IMR-90 (cell line): ENCODE data around the gene CC2D2A. TPM values are rescaled to one million over a fixed set of nuclear protein-coding genes. Genes with fewer than 3 reads are reported as not detected.
A peak's percentile ranks its signal among the peaks of the same experiment; 100 is the strongest.

Source experiments
- ATAC-seq: fragments of 200-7000 bp; cut with Tn5 transposase; 2 replicates; pipeline ENCODE4 v1.9.1; 2020; ENCODE audit warnings: low read depth, mild to moderate bottlenecking, moderate library complexity
- BruUV-seq: library from RNA; stranded (reverse); fragments of 400-500 nt; replicated peaks from 2 replicates; lab custom pipeline; 2021; lab: Mats Ljungman, UMichigan
- CTCF ChIA-PET: fragments of 300-600 bp; formaldehyde crosslinking; extraction: SDS; loops from one replicate; lab custom pipeline; 2021; ENCODE audit warnings: antibody characterized with exemption; lab: Yijun Ruan, JAX
- POLR2A ChIA-PET: fragments of 300-600 bp; sonication (Branson Sonifier 250); formaldehyde crosslinking; loops from one replicate; lab custom pipeline; 2022; ENCODE audit warnings: antibody characterized with exemption; ENCODE audit not compliant: unreplicated experiment; lab: Charles Lee
- DNase-seq: peaks from one replicate; pipeline ENCODE4 v3.0.0; 2013
- H2AFZ ChIP-seq: replicated peaks from 2 replicates; pipeline ENCODE3; 2013; ENCODE audit warnings: low read length, mild to moderate bottlenecking; ENCODE audit not compliant: poor library complexity
- H2AK5ac ChIP-seq: 2 replicates; pipeline ENCODE4 v1.6.1; 2013; ENCODE audit warnings: low read depth, low read length, inconsistent platforms
- H2AK9ac ChIP-seq: replicated peaks from 2 replicates; pipeline ENCODE3; 2013; ENCODE audit warnings: mild to moderate bottlenecking, low read depth, low read length, moderate library complexity; ENCODE audit not compliant: poor library complexity
- H2BK120ac ChIP-seq: 2 replicates; pipeline ENCODE4 v1.6.1; 2013; ENCODE audit warnings: low read depth, low read length, inconsistent platforms
- H2BK15ac ChIP-seq: 3 replicates; pipeline ENCODE4 v1.6.1; 2013; ENCODE audit warnings: low read depth, low read length, inconsistent platforms
- H2BK20ac ChIP-seq: 2 replicates; pipeline ENCODE4 v1.6.1; 2013; ENCODE audit warnings: low read depth, mild to moderate bottlenecking, inconsistent platforms, low read length, moderate library complexity
- H2BK5ac ChIP-seq: 2 replicates; pipeline ENCODE4 v1.6.1; 2013; ENCODE audit warnings: mild to moderate bottlenecking, low read depth, low read length, inconsistent platforms; ENCODE audit not compliant: poor library complexity, severe bottlenecking
- H3K14ac ChIP-seq: replicated peaks from 2 replicates; pipeline ENCODE4 v1.6.1; 2013; ENCODE audit warnings: low read depth, low read length, inconsistent platforms
- H3K18ac ChIP-seq: 2 replicates; pipeline ENCODE4 v1.6.1; 2013; ENCODE audit warnings: low read depth, low read length, control low read depth
- H3K23ac ChIP-seq: 2 replicates; pipeline ENCODE4 v1.6.1; 2013; ENCODE audit warnings: low read depth, low read length, inconsistent platforms
- H3K27ac ChIP-seq: 2 replicates; pipeline ENCODE4 v1.5.1; 2013; ENCODE audit warnings: mild to moderate bottlenecking, control low read depth, low read length; ENCODE audit not compliant: insufficient read depth
- H3K27me3 ChIP-seq: 2 replicates; pipeline ENCODE4 v1.6.1; 2013; ENCODE audit warnings: low read length; ENCODE audit not compliant: control insufficient read depth, insufficient read depth
- H3K36me3 ChIP-seq: 2 replicates; pipeline ENCODE4 v1.6.1; 2013; ENCODE audit warnings: low read length, mixed read lengths; ENCODE audit not compliant: control insufficient read depth, insufficient read depth
- H3K4ac ChIP-seq: 2 replicates; pipeline ENCODE4 v1.6.1; 2013; ENCODE audit warnings: low read depth, low read length, inconsistent platforms
- H3K4me1 ChIP-seq: 2 replicates; pipeline ENCODE4 v1.6.1; 2013; ENCODE audit warnings: low read length, mixed read lengths; ENCODE audit not compliant: control insufficient read depth, insufficient read depth
- H3K4me2 ChIP-seq: 2 replicates; pipeline ENCODE4 v1.6.1; 2013; ENCODE audit warnings: low read depth, mild to moderate bottlenecking, control low read depth, low read length, moderate library complexity
- H3K4me3 ChIP-seq: 2 replicates; pipeline ENCODE4 v1.5.1; 2013; ENCODE audit warnings: low read depth, mild to moderate bottlenecking, control low read depth, low read length, moderate library complexity; ENCODE audit not compliant: insufficient read depth
- H3K56ac ChIP-seq: 2 replicates; pipeline ENCODE4 v1.6.1; 2013; ENCODE audit warnings: low read length, inconsistent platforms; ENCODE audit not compliant: insufficient read depth; ENCODE audit errors: extremely low read depth
- H3K79me1 ChIP-seq, 2 experiments: 2 replicates each; pipeline ENCODE4 v1.6.1; 2013; ENCODE audit warnings: low read length in 2 of 2, inconsistent platforms in 1 of 2, low read depth in 1 of 2
- H3K9ac ChIP-seq: 2 replicates; pipeline ENCODE4 v1.6.1; 2013; ENCODE audit warnings: low read depth, low read length, control low read depth
- H3K9me1 ChIP-seq: 2 replicates; pipeline ENCODE4 v1.6.1; 2013; ENCODE audit warnings: low read length, inconsistent platforms; ENCODE audit not compliant: insufficient read depth
- H3K9me3 ChIP-seq: 2 replicates; pipeline ENCODE4 v1.6.1; 2013; ENCODE audit warnings: low read length; ENCODE audit not compliant: control insufficient read depth, insufficient read depth
- H4K20me1 ChIP-seq: 2 replicates; pipeline ENCODE4 v1.6.1; 2013; ENCODE audit warnings: low read length, inconsistent platforms; ENCODE audit not compliant: insufficient read depth
- H4K5ac ChIP-seq: 2 replicates; pipeline ENCODE4 v1.6.1; 2013; ENCODE audit warnings: mild to moderate bottlenecking, low read depth, low read length, control low read depth
- H4K8ac ChIP-seq, 2 experiments: 2 replicates each; pipeline ENCODE4 v1.6.1; 2013; ENCODE audit warnings: low read depth in 2 of 2, low read length in 2 of 2, control low read depth in 1 of 2, inconsistent platforms in 1 of 2
- H4K91ac ChIP-seq: 2 replicates; pipeline ENCODE4 v1.6.1; 2013; ENCODE audit warnings: low read depth, low read length, inconsistent platforms; ENCODE audit not compliant: insufficient read depth
- BHLHE40 ChIP-seq: fragments of 150-350 bp; IDR thresholded peaks from 2 replicates; pipeline ENCODE4 v1.6.1; 2016; ENCODE audit warnings: mild to moderate bottlenecking, low read depth, low read length
- CEBPB ChIP-seq: IDR thresholded peaks from 2 replicates; pipeline ENCODE4 v1.6.1; 2012; ENCODE audit warnings: low read depth, low read length, improper control_type of control experiment
- CHD1 ChIP-seq: IDR thresholded peaks from 2 replicates; pipeline ENCODE4 v1.6.1; 2012; ENCODE audit warnings: low read depth, low read length, improper control_type of control experiment
- CTCF ChIP-seq: conservative IDR thresholded peaks from 2 replicates; pipeline ENCODE4 v1.5.1; 2012; ENCODE audit warnings: mild to moderate bottlenecking, low read depth, low read length, improper control_type of control experiment
- ELK1 ChIP-seq: fragments of 150-350 bp; IDR thresholded peaks from 2 replicates; pipeline ENCODE4 v1.6.1; 2016; ENCODE audit warnings: low read depth, mild to moderate bottlenecking, low read length, moderate library complexity, borderline replicate concordance
- FOS ChIP-seq: fragments of 150-350 bp; IDR thresholded peaks from 2 replicates; pipeline ENCODE4 v1.6.1; 2016; ENCODE audit warnings: low read depth, low read length
- MAFK ChIP-seq: IDR thresholded peaks from 2 replicates; pipeline ENCODE4 v1.6.1; 2012; ENCODE audit warnings: low read depth, low read length, improper control_type of control experiment
- MAZ ChIP-seq: IDR thresholded peaks from 2 replicates; pipeline ENCODE4 v1.6.1; 2012; ENCODE audit warnings: low read depth, mild to moderate bottlenecking, low read length, improper control_type of control experiment, moderate library complexity, borderline replicate concordance
- MXI1 ChIP-seq: IDR thresholded peaks from 2 replicates; pipeline ENCODE4 v1.6.1; 2012; ENCODE audit warnings: low read depth, mild to moderate bottlenecking, low read length, moderate library complexity, borderline replicate concordance
- NFE2L2 ChIP-seq: fragments of 150-350 bp; IDR thresholded peaks from 2 replicates; pipeline ENCODE4 v1.6.1; 2016; ENCODE audit warnings: low read depth, mild to moderate bottlenecking, low read length
- POLR2A ChIP-seq: IDR thresholded peaks from 2 replicates; pipeline ENCODE4 v1.6.1; 2012; ENCODE audit warnings: mild to moderate bottlenecking, low read depth, low read length
- RAD21 ChIP-seq: IDR thresholded peaks from 2 replicates; pipeline ENCODE4 v1.6.1; 2012; ENCODE audit warnings: low read length, improper control_type of control experiment
- RCOR1 ChIP-seq: IDR thresholded peaks from 2 replicates; pipeline ENCODE4 v1.6.1; 2012; ENCODE audit warnings: mild to moderate bottlenecking, low read length, improper control_type of control experiment; ENCODE audit not compliant: insufficient replicate concordance
- RFX5 ChIP-seq: IDR thresholded peaks from 2 replicates; pipeline ENCODE4 v1.8.0; 2012; ENCODE audit warnings: low read depth, mild to moderate bottlenecking, low read length, moderate library complexity
- SMC3 ChIP-seq: fragments of 150-350 bp; IDR thresholded peaks from 2 replicates; pipeline ENCODE4 v1.6.1; 2016; ENCODE audit warnings: low read depth, mild to moderate bottlenecking, antibody characterized with exemption, low read length, moderate library complexity
- USF2 ChIP-seq: fragments of 150-350 bp; IDR thresholded peaks from 2 replicates; pipeline ENCODE4 v1.6.1; 2017; ENCODE audit warnings: mild to moderate bottlenecking, antibody characterized with exemption, low read length, low read depth
- WGBS, 2 experiments: methylation state at CpG; one replicate each; pipeline versions ENCODE4 v1.1.5 to v1.1.7; 2013; ENCODE audit warnings: missing lambda C conversion rate in 2 of 2; ENCODE audit not compliant: insufficient read length in 1 of 2; ENCODE audit errors: extremely low coverage in 2 of 2; 5-methylcytosine and 5-hydroxymethylcytosine counted together
- dilution Hi-C: fragments of 300-500 bp; cut with HindIII; formaldehyde crosslinking; loops from one replicate; pipeline ENCODE4 v1.14.3; 2018; ENCODE audit warnings: low sequenced_read_pairs; ENCODE audit not compliant: unreplicated experiment
- in situ Hi-C: fragments of 300-500 bp; cut with MboI; formaldehyde crosslinking; loops from 3 replicates; pipeline ENCODE4 v1.14.3; 2019; ENCODE audit warnings: low sequenced_read_pairs, inconsistent platforms, mixed read lengths
- intact Hi-C: fragments of 100-400 bp; cut with micrococcal nuclease; formaldehyde crosslinking; loops from 2 replicates; pipeline ENCODE4 v1.10.0; 2022
- polyA plus RNA-seq, 3 experiments: library from polyadenylated mRNA; depleted of rRNA; stranded (reverse); fragments of >200 nt; gene quantifications; 2 replicates each; pipeline ENCODE4 v1.2.3, GENCODE V29; 2012; ENCODE audit warnings: low replicate concordance in 1 of 3
- total RNA-seq: library from RNA; depleted of rRNA; stranded (reverse); fragments of >200 nt; gene quantifications from 2 replicates; pipeline ENCODE4 v1.2.3, GENCODE V29; 2012

Gene CC2D2A
- total and polyA plus RNA-seq, 2 of the 4 experiments (the other 2 are of a cell fraction), result 20.8 to 26.3 TPM

- Histone ChIP-seq H3K79me1 (no peaks in the 10 kb centered on the region), H3K9me3 (no peaks in the 10 kb centered on the region), H3K14ac (no peak within 1 kb of the TSS), H3K27ac (no peak within 1 kb of the TSS), H2AFZ (no peak within 1 kb of the TSS), H2BK120ac (no peak within 1 kb of the TSS), H3K27me3 (no peaks in the 10 kb centered on the region), H4K8ac (no peak within 1 kb of the TSS), H2AK5ac (no peak within 1 kb of the TSS), H3K18ac (peak within 1 kb of the TSS; percentile 47), H3K4me3 (no peak within 1 kb of the TSS), H3K4me1 (peaks cover 3% of the 10 kb centered on the region; the same call in 1 of the 2 replicates), H4K20me1 (no peaks in the 10 kb centered on the region), H3K9me1 (no peaks in the 10 kb centered on the region), H3K56ac (no peak within 1 kb of the TSS), H2BK15ac (no peak within 1 kb of the TSS), H2AK9ac (no peak within 1 kb of the TSS), H3K4ac (no peak within 1 kb of the TSS), H2BK5ac (no peak within 1 kb of the TSS), H4K91ac (no peak within 1 kb of the TSS), H3K4me2 (no peak within 1 kb of the TSS; the same call in none of the 2 replicates), H3K23ac (no peak within 1 kb of the TSS), H3K36me3 (no peaks in the 10 kb centered on the region), H2BK20ac (no peak within 1 kb of the TSS), H3K9ac (no peak within 1 kb of the TSS), H4K5ac (peak within 1 kb of the TSS; percentile 35; the same call in 1 of the 2 replicates)
- POLR2A ChIA-PET, result no interaction called here
- intact Hi-C loops, result no loop called here
- no CpG with 5 or more reads among the region's 3 CpGs for WGBS, 2 experiments
- TF ChIP-seq CEBPB, result no peak
- no peak for TF ChIP-seq ELK1
- TF ChIP-seq MAFK, result no peak
- TF ChIP-seq MXI1, result no peak
- no peak for TF ChIP-seq USF2
- TF ChIP-seq BHLHE40, result no peak
- TF ChIP-seq POLR2A, result no peak
- no peak for TF ChIP-seq MAZ
- TF ChIP-seq CHD1, result no peak
- TF ChIP-seq RCOR1, result no peak
- no peak for TF ChIP-seq FOS
- no peak for TF ChIP-seq CTCF
- TF ChIP-seq NFE2L2, result no peak
- TF ChIP-seq SMC3, result no peak
- no peak for TF ChIP-seq RAD21
- TF ChIP-seq RFX5, result no peak
- ATAC-seq (peak; percentile 40), DNase-seq (no peak)
- BruUV-seq, result no TSS peak
- CTCF ChIA-PET, result interaction anchor here (0.7 to 1.2 kb wide), 2 partner anchors 9 to 836 kb away, joined by 3 to 4 read pairs; no protein-coding TSS in a partner anchor
- in situ Hi-C loops, result no loop called here
- dilution Hi-C loops, result no loop called here
Observed at GRCh38 chr4:15427701-15428100, 42.0 kb upstream of the CC2D2A start, which contains the start of gene C1QTNF7. Gene C1QTNF7, plus strand, starts transcription at chr4:15428033. Its CDS starts 7,711 bp downstream, at chr4:15435744.
